Measurements from ENCODE around the gene RUSF1. TPM values are rescaled to one million over a fixed set of nuclear protein-coding genes. Genes with fewer than 3 reads are reported as not detected.

Gene RUSF1
- total RNA-seq, 1 experiment from 2014 or later = 59.3 TPM

DNA sequence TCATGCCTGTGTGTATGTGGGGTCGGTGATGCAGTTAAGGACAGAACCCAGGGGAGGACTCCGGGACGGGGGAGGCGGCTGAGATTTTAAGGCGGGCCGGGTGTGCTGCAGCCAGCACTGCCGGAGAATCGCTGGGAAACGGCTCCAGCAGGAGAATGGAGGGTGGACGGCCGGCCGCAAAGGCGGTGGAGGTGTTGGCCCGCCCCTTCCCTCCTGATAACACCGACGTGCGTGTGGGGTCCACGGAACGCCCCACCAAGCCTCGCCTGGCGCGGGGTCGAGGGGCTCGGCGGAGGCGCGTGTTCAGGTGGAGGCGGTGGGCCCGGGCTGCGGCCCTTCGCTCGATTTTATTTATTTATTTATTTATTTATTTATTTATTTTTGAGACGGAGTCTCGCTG is 66.2 kb downstream of the RUSF1 start:
- Histone ChIP-seq H3K9ac (ENCODE audit: low read length) (no peak overlapping the region), H3K79me2 (ENCODE audit: insufficient read depth, low read length) (no peaks in the 10 kb centered on the region), H3K9me2 (ENCODE audit: insufficient read depth) (no peaks in the 10 kb centered on the region), H3K27me3 (ENCODE audit: insufficient read depth, low read length) (no peaks in the 10 kb centered on the region), H3K4me1 (ENCODE audit: control insufficient read depth in 1 of 2, insufficient read depth in 2 of 2, low read length in 2 of 2) (peaks cover 4 to 17% of the 10 kb centered on the region in 2 experiments; a peak in 2 of 4 replicates), H4K20me1 (ENCODE audit: insufficient read depth) (no peaks in the 10 kb centered on the region), H3K9me3 (ENCODE audit: control insufficient read depth in 1 of 2, insufficient read depth in 1 of 2, low read depth in 1 of 2, low read length in 2 of 2) (no peaks in the 10 kb centered on the region), H3K4me2 (ENCODE audit: low read length) (peak overlapping the region; percentile 93), H3K36me3 (ENCODE audit: control insufficient read depth in 1 of 2, insufficient read depth in 2 of 2, low read length in 2 of 2) (no peaks in the 10 kb centered on the region), H3K27ac (ENCODE audit: low read depth, low read length) (no peak overlapping the region), H3K4me3 (replicated peaks in 1 of 2; ENCODE audit: low read depth in 1 of 2, low read length in 2 of 2) (peak overlapping the region in 1 of 2 experiments; percentile 49; a peak in 1 of 4 replicates), H2AFZ (ENCODE audit: low read depth, low read length, poor library complexity, severe bottlenecking) (no peak overlapping the region)
- RAD21 ChIA-PET (ENCODE audit: low non-redundant PET in 1 of 2, low total read pairs in 2 of 2, uncharacterized antibody in 2 of 2, unreplicated experiment in 2 of 2) = interaction anchor here in 1 of 2 experiments (0.8 kb wide), 1 partner anchor 56 kb away, joined by 3 read pairs; no protein-coding TSS in a partner anchor
- no peak for ATAC-seq
- intact Hi-C loops (cut with micrococcal nuclease) = loop anchor here (5.0 to 10.0 kb wide), 2 partner anchors 335 to 487 kb away; partner anchors contain the start of genes BCKDK and SETD1A
- TF ChIP-seq ZNF274 (IDR thresholded peaks at IDR 0.05; ENCODE audit: low read depth, low read length) = no peak
- TF ChIP-seq JUND (IDR thresholded peaks at IDR 0.05) = no peak
- TF ChIP-seq, protein P1, sequence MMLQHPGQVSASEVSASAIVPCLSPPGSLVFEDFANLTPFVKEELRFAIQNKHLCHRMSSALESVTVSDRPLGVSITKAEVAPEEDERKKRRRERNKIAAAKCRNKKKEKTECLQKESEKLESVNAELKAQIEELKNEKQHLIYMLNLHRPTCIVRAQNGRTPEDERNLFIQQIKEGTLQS (IDR thresholded peaks at IDR 0.05) = no peak
- no peak for TF ChIP-seq EGR1 (IDR thresholded peaks at IDR 0.05; ENCODE audit: low read depth)
- DNase-seq (ENCODE audit: low read depth, low spot score) = no peak
- BruUV-seq (replicated peaks) = TSS peak; percentile 38
- CTCF ChIA-PET = interaction anchor here (0.8 to 3.4 kb wide), 7 partner anchors 10 to 500 kb away, joined by 3 to 36 read pairs (median 6); partner anchors contain the start of genes HSD3B7, ZNF646 and ZNF668
- POLR2A ChIA-PET = interaction anchor here (1.8 kb wide), 1 partner anchor 10 kb away, joined by 8 read pairs; no protein-coding TSS in a partner anchor

DNA sequence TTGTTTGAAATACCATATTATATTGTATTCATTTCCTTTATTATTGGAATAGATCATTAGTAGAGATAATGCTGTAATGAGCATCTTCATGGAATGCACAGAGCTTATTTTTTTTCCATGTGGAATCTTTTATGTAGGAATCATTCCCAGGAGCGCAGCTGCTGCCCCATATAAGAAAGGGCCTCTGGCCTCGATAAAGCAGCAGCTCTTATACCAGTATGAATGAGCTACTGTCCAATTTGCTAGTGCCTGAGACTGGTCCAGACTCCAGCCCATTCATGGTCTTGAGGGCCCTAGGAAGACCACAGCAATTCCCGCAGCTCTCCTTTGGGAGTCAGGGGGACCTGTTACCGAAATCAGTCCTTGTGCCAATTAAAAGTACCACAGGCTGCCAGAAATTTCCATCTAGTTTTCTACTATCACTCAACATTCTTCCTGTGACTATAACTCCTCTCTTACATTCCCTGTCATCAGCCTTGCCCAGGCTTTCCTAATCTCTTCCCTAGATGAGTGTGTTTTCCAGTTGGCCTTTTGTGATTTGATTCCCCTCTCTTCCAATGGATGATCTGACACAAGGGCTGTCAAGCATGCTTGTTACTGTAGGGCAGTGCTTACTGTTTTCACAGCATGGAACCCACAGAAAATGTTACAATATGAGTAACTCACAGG is 67.5 kb downstream of the RUSF1 start:
- Histone ChIP-seq H3K4me2 (ENCODE audit: low read length) (no peak overlapping the region), H3K36me3 (ENCODE audit: control insufficient read depth in 1 of 2, insufficient read depth in 2 of 2, low read length in 2 of 2) (no peaks in the 10 kb centered on the region), H3K27ac (ENCODE audit: low read depth, low read length) (no peak overlapping the region), H3K4me1 (ENCODE audit: control insufficient read depth in 1 of 2, insufficient read depth in 2 of 2, low read length in 2 of 2) (peaks cover 5 to 18% of the 10 kb centered on the region in 2 experiments; a peak in 3 of 4 replicates), H3K4me3 (replicated peaks in 1 of 2; ENCODE audit: low read depth in 1 of 2, low read length in 2 of 2) (no peak overlapping the region), H3K9me3 (ENCODE audit: control insufficient read depth in 1 of 2, insufficient read depth in 1 of 2, low read depth in 1 of 2, low read length in 2 of 2) (no peaks in the 10 kb centered on the region), H3K9ac (ENCODE audit: low read length) (no peak overlapping the region), H3K79me2 (ENCODE audit: insufficient read depth, low read length) (no peaks in the 10 kb centered on the region), H2AFZ (ENCODE audit: low read depth, low read length, poor library complexity, severe bottlenecking) (no peak overlapping the region), H3K27me3 (ENCODE audit: insufficient read depth, low read length) (no peaks in the 10 kb centered on the region), H4K20me1 (ENCODE audit: insufficient read depth) (no peaks in the 10 kb centered on the region), H3K9me2 (ENCODE audit: insufficient read depth) (no peaks in the 10 kb centered on the region)
- TF ChIP-seq SP1 (IDR thresholded peaks at IDR 0.05; ENCODE audit: low read depth) = no peak
- no peak for TF ChIP-seq SIN3A (IDR thresholded peaks at IDR 0.05; ENCODE audit: low read depth)
- no TSS peak for BruUV-seq (replicated peaks)
- intact Hi-C loops (cut with micrococcal nuclease) = loop anchor here (5.0 to 10.0 kb wide), 2 partner anchors 333 to 486 kb away; partner anchors contain the start of genes BCKDK and SETD1A
- ATAC-seq (no peak), DNase-seq (ENCODE audit: low read depth, low spot score) (no peak)
- RAD21 ChIA-PET (ENCODE audit: low non-redundant PET in 1 of 2, low total read pairs in 2 of 2, uncharacterized antibody in 2 of 2, unreplicated experiment in 2 of 2) = no interaction called here
- CTCF ChIA-PET = interaction anchor here (1.2 kb wide), 1 partner anchor 11 kb away, joined by 6 read pairs; no protein-coding TSS in a partner anchor
- POLR2A ChIA-PET = no interaction called here

Data from HCT116 (cell line).